ENCODE results near the gene CAMK4.

GRCh38 chr5:111447099-111447498, 222.9 kb downstream of the CAMK4 start:
- TF ChIP-seq CTCF (conservative IDR thresholded peaks at IDR 0.05 in 1 of 2, IDR thresholded peaks at IDR 0.05 in 1 of 2; ENCODE audit: low read depth in 1 of 2, low read length in 2 of 2), result no peak
- TF ChIP-seq EZH2 (IDR thresholded peaks at IDR 0.05; ENCODE audit: low read length, missing control alignments), result no peak

Measured in fibroblast of lung (primary cell).